Cardiac fibroblast (primary cell): ENCODE data around the gene INPPL1.

Source experiments
- DNase-seq, 2 donors: peaks; one replicate each; pipeline versions ENCODE4 v3.0.0 to v3.0.0-alpha.2; 2010; ENCODE audit warnings: low read depth in 2 of 2
- H3K4me3 ChIP-seq, 2 donors: replicated peaks in 1 of 2; 1 replicate in 1 of 2; 2 replicates in 1 of 2; pipeline ENCODE4 v1.5.1; 2011; ENCODE audit warnings: low read depth in 2 of 2, low read length in 2 of 2, mild to moderate bottlenecking in 2 of 2, moderate library complexity in 1 of 2
- TF ChIP-seq, protein P1 (sequence below): IDR thresholded peaks from one replicate; pipeline ENCODE4 v1.5.1; 2011; ENCODE audit warnings: low read depth, mild to moderate bottlenecking, low read length, inconsistent platforms

The INPPL1 gene

DNA sequence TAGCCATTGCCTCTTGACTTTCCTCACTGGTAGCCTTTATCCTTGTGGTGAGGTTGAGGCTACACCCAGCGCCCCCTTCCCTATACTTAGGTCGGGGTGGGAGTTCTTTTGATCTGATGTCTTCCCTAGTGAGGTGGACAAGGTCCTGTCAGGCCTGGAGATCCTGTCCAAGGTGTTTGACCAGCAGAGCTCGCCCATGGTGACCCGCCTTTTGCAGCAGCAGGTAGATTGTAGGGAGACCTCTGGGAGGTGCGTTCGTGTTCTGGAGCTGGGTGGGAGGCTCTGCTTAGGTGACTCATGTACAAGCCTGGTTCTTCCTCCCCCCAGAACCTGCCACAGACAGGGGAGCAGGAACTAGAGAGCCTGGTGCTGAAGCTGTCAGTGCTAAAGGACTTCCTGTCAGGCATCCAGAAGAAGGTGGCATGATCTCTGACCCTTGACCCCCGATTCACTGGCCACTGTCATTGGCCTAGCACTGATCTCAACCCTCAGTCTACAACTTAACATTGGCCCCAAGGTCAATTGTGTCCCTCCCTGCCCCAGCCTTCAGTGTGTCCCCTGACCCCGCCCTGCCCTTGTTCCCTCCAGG lies 4.9 kb downstream of the INPPL1 start:
- TF ChIP-seq, protein P1, sequence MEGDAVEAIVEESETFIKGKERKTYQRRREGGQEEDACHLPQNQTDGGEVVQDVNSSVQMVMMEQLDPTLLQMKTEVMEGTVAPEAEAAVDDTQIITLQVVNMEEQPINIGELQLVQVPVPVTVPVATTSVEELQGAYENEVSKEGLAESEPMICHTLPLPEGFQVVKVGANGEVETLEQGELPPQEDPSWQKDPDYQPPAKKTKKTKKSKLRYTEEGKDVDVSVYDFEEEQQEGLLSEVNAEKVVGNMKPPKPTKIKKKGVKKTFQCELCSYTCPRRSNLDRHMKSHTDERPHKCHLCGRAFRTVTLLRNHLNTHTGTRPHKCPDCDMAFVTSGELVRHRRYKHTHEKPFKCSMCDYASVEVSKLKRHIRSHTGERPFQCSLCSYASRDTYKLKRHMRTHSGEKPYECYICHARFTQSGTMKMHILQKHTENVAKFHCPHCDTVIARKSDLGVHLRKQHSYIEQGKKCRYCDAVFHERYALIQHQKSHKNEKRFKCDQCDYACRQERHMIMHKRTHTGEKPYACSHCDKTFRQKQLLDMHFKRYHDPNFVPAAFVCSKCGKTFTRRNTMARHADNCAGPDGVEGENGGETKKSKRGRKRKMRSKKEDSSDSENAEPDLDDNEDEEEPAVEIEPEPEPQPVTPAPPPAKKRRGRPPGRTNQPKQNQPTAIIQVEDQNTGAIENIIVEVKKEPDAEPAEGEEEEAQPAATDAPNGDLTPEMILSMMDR: no peak
- H3K4me3 ChIP-seq: no peak overlapping the region
- DNase-seq: no peak

DNA sequence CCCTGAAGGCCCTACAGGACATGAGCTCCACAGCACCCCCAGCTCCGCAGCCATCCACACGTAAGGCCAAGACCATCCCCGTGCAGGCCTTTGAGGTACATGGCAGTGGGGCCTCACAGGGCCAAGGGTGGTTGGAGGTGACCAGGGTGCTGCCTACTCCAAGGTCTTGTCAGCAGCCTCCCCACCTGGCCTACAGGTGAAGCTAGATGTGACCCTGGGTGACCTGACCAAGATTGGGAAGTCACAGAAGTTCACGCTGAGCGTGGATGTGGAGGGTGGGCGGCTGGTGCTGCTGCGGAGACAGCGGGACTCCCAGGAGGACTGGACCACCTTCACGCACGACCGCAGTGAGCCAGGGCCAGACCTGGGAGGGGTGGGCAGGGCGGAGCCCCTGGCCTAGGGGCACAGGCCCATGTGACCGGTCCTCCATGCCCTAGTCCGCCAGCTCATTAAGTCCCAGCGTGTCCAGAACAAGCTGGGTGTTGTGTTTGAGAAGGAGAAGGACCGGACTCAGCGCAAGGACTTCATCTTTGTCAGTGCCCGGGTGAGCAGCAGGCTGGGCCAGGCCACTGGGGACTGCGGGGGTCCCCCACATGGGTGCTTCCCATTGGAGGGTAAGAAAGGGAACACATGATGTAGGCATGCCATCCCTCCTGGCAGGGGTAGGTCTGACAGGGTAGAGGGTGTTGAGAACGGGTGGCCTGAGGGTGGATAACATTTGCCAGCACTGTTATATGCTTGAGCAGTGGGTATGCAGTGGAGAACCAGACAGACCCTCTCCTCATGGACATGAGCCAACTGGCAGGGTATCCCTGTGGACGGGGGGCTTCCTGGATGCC lies 5.6 kb downstream of the INPPL1 start:
- H3K4me3 ChIP-seq: no peak overlapping the region
- TF ChIP-seq, protein P1: no peak
- DNase-seq: no peak

DNA sequence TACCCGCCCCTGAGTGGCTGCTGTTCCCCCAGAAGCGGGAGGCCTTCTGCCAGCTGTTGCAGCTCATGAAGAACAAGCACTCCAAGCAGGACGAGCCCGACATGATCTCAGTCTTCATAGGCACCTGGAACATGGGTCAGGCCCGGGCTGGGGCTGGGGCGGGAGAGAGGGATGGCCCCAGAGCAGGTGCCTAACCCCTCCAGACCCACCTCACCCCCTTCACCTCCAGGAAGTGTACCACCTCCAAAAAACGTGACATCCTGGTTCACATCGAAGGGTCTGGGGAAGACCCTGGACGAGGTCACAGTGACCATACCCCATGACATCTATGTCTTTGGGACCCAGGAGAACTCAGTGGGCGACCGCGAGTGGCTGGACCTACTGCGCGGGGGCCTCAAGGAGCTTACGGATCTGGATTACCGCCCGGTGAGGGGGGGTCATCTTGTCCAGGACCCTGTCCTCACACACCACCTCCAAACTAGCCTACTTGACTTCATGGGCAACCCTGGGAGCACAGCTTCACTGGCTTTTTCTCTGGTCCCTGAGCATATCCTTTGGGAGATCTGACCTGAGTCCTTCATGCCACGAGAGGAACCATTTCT lies 6.3 kb downstream of the INPPL1 start:
- TF ChIP-seq, protein P1: no peak
- H3K4me3 ChIP-seq: no peak overlapping the region
- DNase-seq: no peak

DNA sequence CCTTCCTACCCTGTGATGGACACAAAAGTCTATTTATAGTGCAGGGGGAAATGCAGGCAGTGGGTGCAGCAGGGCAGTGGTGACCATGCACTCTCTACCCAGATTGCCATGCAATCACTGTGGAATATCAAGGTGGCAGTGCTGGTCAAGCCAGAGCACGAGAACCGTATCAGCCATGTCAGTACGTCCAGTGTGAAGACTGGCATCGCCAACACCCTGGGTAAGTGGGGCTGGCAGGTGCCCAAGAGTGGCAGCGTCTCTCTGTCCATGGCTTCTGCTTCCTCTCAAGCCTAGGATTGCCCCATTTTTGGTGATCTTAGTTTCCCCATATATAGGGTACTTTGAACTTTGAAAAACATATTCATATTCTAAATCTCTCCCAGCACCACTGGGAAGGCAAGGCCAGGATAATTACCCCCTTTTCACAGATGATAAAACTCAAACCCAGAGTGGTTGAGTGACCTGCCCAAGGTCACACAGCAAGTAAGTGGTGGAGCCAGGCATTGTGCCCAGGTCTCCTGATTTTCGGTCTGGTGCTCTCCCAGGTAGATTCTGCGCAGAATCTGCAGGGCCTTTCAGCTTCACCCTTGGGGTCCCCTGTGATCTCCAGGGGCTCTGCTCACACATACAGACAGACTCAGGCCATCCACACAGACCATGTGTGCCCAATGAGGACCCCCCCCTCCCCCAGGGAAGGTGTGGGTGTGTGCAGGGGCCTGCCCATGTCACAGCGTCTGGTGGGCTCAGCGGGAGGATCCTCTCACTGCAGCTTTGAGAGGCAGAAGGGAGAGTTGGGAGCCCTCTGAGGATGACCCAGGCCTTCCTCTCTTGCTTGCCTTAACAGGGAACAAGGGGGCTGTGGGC lies 7.1 kb downstream of the INPPL1 start:
- no peak overlapping the region for H3K4me3 ChIP-seq
- TF ChIP-seq, protein P1: no peak

DNA sequence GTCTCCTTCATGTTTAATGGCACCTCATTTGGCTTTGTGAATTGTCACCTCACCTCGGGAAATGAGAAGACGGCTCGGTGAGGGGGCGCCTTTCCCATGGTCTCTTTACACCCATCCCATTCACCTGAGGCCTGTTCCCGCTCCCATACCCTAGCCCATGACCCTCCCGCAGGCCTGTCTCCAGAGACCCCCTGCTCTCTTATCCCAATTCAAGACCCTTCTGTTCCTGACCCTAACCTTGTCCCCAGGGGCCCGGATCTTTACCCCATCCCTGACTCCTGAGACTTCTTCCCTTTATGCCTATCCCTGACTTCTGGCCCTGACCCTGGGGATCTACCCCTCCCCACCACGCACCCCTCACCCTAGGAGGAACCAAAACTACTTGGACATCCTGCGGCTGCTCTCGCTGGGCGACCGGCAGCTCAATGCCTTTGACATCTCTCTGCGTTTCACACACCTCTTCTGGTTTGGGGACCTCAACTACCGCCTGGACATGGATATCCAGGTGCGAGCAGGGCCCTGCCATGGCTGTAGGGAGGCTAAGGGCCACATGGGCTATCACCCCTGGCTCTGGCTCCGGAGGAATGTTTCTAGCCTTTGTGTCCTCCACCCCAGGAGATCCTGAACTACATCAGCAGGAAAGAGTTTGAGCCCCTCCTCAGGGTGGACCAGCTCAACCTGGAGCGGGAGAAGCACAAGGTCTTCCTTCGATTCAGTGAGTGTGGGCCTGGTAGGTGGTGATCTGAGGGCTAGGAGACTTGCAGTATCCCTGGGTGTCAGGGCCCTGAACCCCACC lies 7.9 kb downstream of the INPPL1 start:
- no peak overlapping the region for H3K4me3 ChIP-seq
- no peak for DNase-seq
- TF ChIP-seq, protein P1: no peak

More for the DNA sequence above, 7.1 kb downstream of the INPPL1 start:
- DNase-seq: no peak
